ENCODE measurements around the gene PDZRN3. TPM values are rescaled to one million over a fixed set of nuclear protein-coding genes. Genes with fewer than 3 reads are reported as not detected.

PDZRN3 gene
- total RNA-seq, 1 donor from 2014 or later, result 58.6 TPM

DNA sequence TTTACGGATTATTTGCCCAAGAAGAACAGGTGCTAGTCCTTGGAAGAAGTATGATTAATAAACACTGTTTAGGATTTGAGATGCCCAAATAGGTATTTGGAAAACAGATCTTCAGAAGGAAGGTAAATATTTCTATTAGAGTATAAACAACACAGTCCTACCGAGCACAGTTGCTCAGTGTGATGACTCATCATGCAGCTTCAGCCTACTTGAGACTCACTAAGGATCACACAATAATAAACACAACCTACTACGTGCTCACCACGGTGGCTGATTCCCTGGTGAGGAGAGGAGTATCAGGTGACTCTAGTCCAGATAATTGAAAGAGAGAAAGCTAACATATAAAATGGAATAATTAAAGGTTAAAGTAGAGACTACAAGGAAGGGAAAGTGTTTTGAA, 72.0 kb downstream of the PDZRN3 start:
- DNase-seq (ENCODE audit: extremely low spot score, unreplicated experiment), result no peak
- no peak overlapping the region for H3K4me3 Mint-ChIP-seq
- no peaks in the 10 kb centered on the region for H3K27me3 Mint-ChIP-seq
- no peaks in the 10 kb centered on the region for H3K9me3 Mint-ChIP-seq
- H3K27ac Mint-ChIP-seq, result no peak overlapping the region
- H3K4me1 Mint-ChIP-seq (ENCODE audit: unreplicated experiment), result peaks cover 38% of the 10 kb centered on the region
- H3K36me3 Mint-ChIP-seq, result peaks cover 13% of the 10 kb centered on the region
- TF ChIP-seq CTCF (conservative IDR thresholded peaks at IDR 0.05), result no peak

DNA sequence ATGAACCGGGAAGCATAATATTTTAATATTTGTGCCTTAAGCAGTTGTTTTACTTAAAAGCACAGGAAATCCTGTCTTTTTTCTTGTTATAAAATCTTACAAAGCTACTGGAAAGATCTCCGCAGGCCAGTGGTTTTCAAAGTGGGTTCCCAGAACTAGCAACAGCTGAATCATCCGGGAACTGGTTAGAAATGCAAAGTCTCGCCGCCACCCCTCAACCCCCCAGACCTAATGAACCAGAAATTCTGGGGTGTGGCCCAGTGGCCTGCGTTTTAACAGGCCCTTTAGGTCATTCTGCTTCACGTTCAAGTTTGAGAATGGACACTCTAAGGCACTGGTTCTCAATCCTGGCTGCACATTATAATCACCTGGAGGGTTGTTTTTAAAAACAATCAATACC, 74.7 kb downstream of the PDZRN3 start:
- H3K27me3 Mint-ChIP-seq, result no peaks in the 10 kb centered on the region
- peaks cover 13% of the 10 kb centered on the region for H3K36me3 Mint-ChIP-seq
- no peaks in the 10 kb centered on the region for H3K9me3 Mint-ChIP-seq
- no peak overlapping the region for H3K27ac Mint-ChIP-seq
- peaks cover 49% of the 10 kb centered on the region for H3K4me1 Mint-ChIP-seq (ENCODE audit: unreplicated experiment)
- no peak overlapping the region for H3K4me3 Mint-ChIP-seq
- DNase-seq (ENCODE audit: extremely low spot score, unreplicated experiment), result no peak
- no peak for TF ChIP-seq CTCF (conservative IDR thresholded peaks at IDR 0.05)

DNA sequence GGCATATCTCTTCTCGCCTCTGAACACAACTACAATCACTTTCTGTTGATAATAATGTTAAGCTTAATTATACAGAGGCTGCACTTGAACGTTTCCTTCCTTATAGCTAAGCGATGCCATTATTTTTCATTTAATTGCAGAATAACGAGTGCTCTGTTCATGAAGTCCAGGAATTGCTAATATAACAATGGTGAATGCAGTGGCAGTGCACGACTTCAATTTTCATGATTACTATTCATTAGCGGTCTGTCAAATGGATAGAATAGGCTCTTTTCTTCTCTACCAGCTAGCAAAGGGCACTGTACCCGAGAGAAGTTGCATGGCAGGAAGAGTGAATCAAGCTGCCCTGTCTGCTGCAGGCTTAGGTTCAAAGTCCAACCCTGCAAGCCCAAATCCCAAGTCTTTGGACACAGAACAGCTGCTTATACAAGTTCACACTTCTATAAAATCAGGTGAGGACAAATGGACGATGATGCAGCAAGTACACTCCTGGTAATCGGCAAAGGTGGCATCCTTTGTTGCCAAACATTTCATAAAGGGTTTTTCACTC, 75.6 kb downstream of the PDZRN3 start:
- peaks cover 45% of the 10 kb centered on the region for H3K4me1 Mint-ChIP-seq (ENCODE audit: unreplicated experiment)
- no peak overlapping the region for H3K4me3 Mint-ChIP-seq
- peaks cover 13% of the 10 kb centered on the region for H3K36me3 Mint-ChIP-seq
- H3K9me3 Mint-ChIP-seq, result no peaks in the 10 kb centered on the region
- no peak overlapping the region for H3K27ac Mint-ChIP-seq
- no peak for TF ChIP-seq CTCF (conservative IDR thresholded peaks at IDR 0.05)
- no peak for DNase-seq (ENCODE audit: extremely low spot score, unreplicated experiment)
- H3K27me3 Mint-ChIP-seq, result no peaks in the 10 kb centered on the region

- no peak overlapping the region for H3K4me3 Mint-ChIP-seq
- peaks cover 49% of the 10 kb centered on the region for H3K4me1 Mint-ChIP-seq (ENCODE audit: unreplicated experiment)
- no peaks in the 10 kb centered on the region for H3K9me3 Mint-ChIP-seq
- H3K36me3 Mint-ChIP-seq, result peaks cover 13% of the 10 kb centered on the region
- DNase-seq (ENCODE audit: extremely low spot score, unreplicated experiment), result no peak
- TF ChIP-seq CTCF (conservative IDR thresholded peaks at IDR 0.05), result no peak
- peak overlapping the region; percentile 43 for H3K27ac Mint-ChIP-seq
- no peaks in the 10 kb centered on the region for H3K27me3 Mint-ChIP-seq
These were observed 76.3 kb downstream of the PDZRN3 start for GRCh38 chr3:73548436-73548835.

DNA sequence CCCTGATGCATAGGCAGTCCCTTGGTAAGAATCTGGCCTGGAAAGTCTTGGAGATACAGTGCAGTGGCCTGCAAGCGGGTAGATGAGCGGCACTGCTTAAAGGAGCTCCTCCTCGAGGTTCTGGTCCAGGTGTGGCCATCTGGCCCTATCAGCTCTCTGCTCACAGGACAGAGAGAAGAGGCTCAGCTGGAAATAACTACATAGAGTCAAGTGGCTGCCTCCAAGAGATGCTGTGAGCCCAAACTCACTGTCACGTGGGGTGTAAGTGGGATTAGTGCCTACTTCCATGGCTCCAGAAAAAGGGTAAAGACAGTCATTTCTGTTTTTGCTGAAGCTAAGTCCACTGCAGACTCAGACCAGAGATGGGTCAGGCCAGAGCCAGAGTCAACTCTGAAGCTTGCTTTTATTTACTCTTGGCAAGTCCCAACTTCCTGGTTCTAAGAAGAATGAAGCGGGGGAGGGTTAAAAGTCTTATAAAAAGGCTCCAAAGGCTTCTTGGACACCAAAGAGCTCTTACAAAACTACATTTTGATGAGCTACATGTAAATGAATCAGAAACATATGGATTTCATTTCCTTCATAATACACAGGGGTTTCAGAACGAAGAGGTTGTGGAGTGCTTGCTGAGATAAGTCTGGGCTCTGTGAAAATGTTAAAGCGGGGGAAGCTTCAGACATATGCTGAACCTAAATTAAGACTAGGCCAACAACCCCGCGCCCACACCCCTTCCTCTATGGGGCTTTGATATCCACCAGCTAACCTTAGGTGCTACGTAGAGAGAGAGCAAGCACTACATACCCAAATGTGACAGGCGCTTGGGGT, 77.1 kb downstream of the PDZRN3 start:
- TF ChIP-seq CTCF (conservative IDR thresholded peaks at IDR 0.05), result no peak
- no peak for DNase-seq (ENCODE audit: extremely low spot score, unreplicated experiment)
- H3K4me3 Mint-ChIP-seq, result no peak overlapping the region
- no peaks in the 10 kb centered on the region for H3K9me3 Mint-ChIP-seq
- H3K36me3 Mint-ChIP-seq, result peaks cover 10% of the 10 kb centered on the region
- no peaks in the 10 kb centered on the region for H3K27me3 Mint-ChIP-seq
- H3K27ac Mint-ChIP-seq, result peak overlapping the region; percentile 43
- H3K4me1 Mint-ChIP-seq (ENCODE audit: unreplicated experiment), result peaks cover 48% of the 10 kb centered on the region
